CD4-positive, alpha-beta memory T cell (primary cell): ENCODE measurements around the gene NFATC1. TPM values are rescaled to one million over a fixed set of nuclear protein-coding genes. Genes with fewer than 3 reads are reported as not detected.

Experiments
- CTCF ChIA-PET: fragments of 350-600 bp; sonication (Branson Sonifier 250); formaldehyde crosslinking; loops from one replicate; lab custom pipeline; 2021; ENCODE audit warnings: inconsistent platforms; ENCODE audit not compliant: partially characterized antibody; lab: Charles Lee
- POLR2A ChIA-PET: fragments of 350-600 bp; sonication (Branson Sonifier 250); formaldehyde crosslinking; loops from one replicate; lab custom pipeline; 2021; ENCODE audit not compliant: partially characterized antibody; lab: Charles Lee
- DNase-seq, 5 donors: peaks; one replicate each; pipeline versions ENCODE4 v3.0.0 to v3.0.0-alpha.2; 2020 to 2022; ENCODE audit warnings: mixed read lengths in 1 of 5
- H3K27ac ChIP-seq: one replicate; pipeline ENCODE4 v1.7.0; 2013; ENCODE audit warnings: low read depth, low read length
- H3K27me3 ChIP-seq: 2 replicates; pipeline ENCODE4 v1.7.0; 2013; ENCODE audit warnings: mild to moderate bottlenecking, low read length, moderate library complexity; ENCODE audit not compliant: insufficient read depth
- H3K36me3 ChIP-seq: 2 replicates; pipeline ENCODE4 v1.7.0; 2013; ENCODE audit warnings: mild to moderate bottlenecking, low read length, moderate library complexity; ENCODE audit not compliant: insufficient read depth
- H3K4me1 ChIP-seq: 2 replicates; pipeline ENCODE4 v1.7.0; 2013; ENCODE audit warnings: mild to moderate bottlenecking, low read length, moderate library complexity; ENCODE audit not compliant: insufficient read depth
- H3K4me3 ChIP-seq, 2 donors: one replicate each; pipeline ENCODE4 v1.7.0; 2013; ENCODE audit warnings: low read length in 2 of 2, mild to moderate bottlenecking in 1 of 2
- H3K9me3 ChIP-seq, 2 donors: one replicate each; pipeline ENCODE4 v1.7.0; 2013; ENCODE audit warnings: low read length in 2 of 2, control low read depth in 1 of 2; ENCODE audit not compliant: control insufficient read depth in 1 of 2
- H3K27ac Mint-ChIP-seq, 7 donors: one replicate each; pipeline ENCODE4 v1.8.0; 2020 to 2021; ENCODE audit warnings: mixed read lengths in 7 of 7, mild to moderate bottlenecking in 6 of 7, inconsistent platforms in 3 of 7, moderate library complexity in 3 of 7
- H3K27me3 Mint-ChIP-seq, 2 donors: one replicate each; pipeline ENCODE4 v1.8.0; 2020 to 2021; ENCODE audit warnings: mixed read lengths in 2 of 2
- H3K36me3 Mint-ChIP-seq, 2 donors: one replicate each; pipeline ENCODE4 v1.8.0; 2020 to 2021; ENCODE audit warnings: mixed read lengths in 2 of 2, inconsistent platforms in 1 of 2, mild to moderate bottlenecking in 1 of 2
- H3K4me1 Mint-ChIP-seq, 4 donors: one replicate each; pipeline ENCODE4 v1.8.0; 2020 to 2021; ENCODE audit warnings: mixed read lengths in 4 of 4, mild to moderate bottlenecking in 1 of 4
- H3K4me3 Mint-ChIP-seq, 8 donors: one replicate each; pipeline ENCODE4 v1.8.0; 2020 to 2021; ENCODE audit warnings: mixed read lengths in 8 of 8, mild to moderate bottlenecking in 7 of 8, moderate library complexity in 6 of 8, inconsistent platforms in 3 of 8
- H3K9me3 Mint-ChIP-seq, 8 donors: one replicate each; pipeline ENCODE4 v1.8.0; 2020 to 2021; ENCODE audit warnings: mixed read lengths in 8 of 8, mild to moderate bottlenecking in 5 of 8, inconsistent platforms in 3 of 8, moderate library complexity in 1 of 8
- intact Hi-C: fragments of 100-400 bp; cut with micrococcal nuclease; formaldehyde crosslinking; loops from one replicate; pipeline ENCODE4 v1.15.1; 2023
- polyA plus RNA-seq, 2 donors: library from polyadenylated mRNA; unstranded; fragments of 300-500 nt; fragmentation: Illumina TruSeq; gene quantifications; one replicate each; pipeline ENCODE4 v1.2.3, GENCODE V29; 2021
- total RNA-seq, 2 experiments: library from RNA; stranded (reverse); gene quantifications; one replicate each; pipeline ENCODE4 v1.2.3, GENCODE V29; 2021

Gene NFATC1
- total and polyA plus RNA-seq, 4 experiments from 2014 or later: 15.3 to 69.6 (median 54.9) TPM

DNA sequence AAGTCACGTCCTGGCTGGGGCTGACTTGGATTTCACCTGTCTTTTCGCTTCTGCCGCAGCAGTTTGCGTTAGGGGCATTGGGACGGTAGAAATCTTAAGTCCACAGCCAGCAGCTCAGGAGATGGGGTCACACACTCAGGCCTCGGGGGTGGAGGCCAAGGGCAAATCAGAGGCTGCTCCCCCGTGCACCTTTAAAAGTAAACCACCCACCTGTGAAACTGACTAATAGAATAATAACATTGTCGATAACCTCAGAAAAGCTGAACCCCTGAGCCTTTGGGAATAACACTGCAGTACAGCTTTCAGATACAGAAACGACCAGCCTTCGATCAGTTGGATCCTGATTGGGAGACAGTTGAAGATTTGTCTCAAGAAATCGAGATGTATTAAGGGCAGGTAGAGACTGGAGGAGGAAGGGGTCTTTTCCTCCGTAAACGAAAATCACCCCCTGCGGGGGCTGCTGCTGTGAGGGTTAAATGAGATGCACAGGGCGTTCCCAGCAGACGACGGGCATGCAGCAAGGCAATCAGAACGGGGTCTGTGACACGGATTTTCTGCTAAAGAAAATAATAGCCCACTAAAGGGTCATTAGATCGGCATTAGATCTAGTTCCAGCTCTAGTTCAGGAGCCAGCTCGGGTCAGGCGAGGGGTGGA, 16.4 kb upstream of the NFATC1 start:
- no peak for DNase-seq
- Mint-ChIP-seq H3K27ac (peak overlapping the region; percentile 22 to 88 (median 68)), H3K27me3 (no peaks in the 10 kb centered on the region), H3K36me3 (peaks cover 4 to 27% of the 10 kb centered on the region in 2 donors), H3K4me3 (peak overlapping the region in 1 of 8 donors; percentile 4), H3K4me1 (peaks cover 6 to 10% (median 8%) of the 10 kb centered on the region in 4 donors), H3K9me3 (no peaks in the 10 kb centered on the region)
- Histone ChIP-seq H3K9me3 (no peaks in the 10 kb centered on the region), H3K36me3 (peaks cover 5% of the 10 kb centered on the region), H3K27me3 (no peaks in the 10 kb centered on the region), H3K4me1 (peaks cover 7% of the 10 kb centered on the region), H3K4me3 (no peak overlapping the region), H3K27ac (no peak overlapping the region)
- intact Hi-C loops: loop anchor here (1.0 to 5.0 kb wide), 4 partner anchors 149 to 608 kb away; partner anchors contain the start of genes CTDP1 and TXNL4A
- ChIA-PET POLR2A (interaction anchor here (1.0 to 2.8 kb wide), 3 partner anchors 14 to 146 kb away, joined by 3 to 10 read pairs (median 5); no protein-coding TSS in a partner anchor), CTCF (interaction anchor here (0.6 to 8.9 kb wide), 22 partner anchors 11 to 772 kb away, joined by 3 to 140 read pairs (median 7); no protein-coding TSS in a partner anchor)

DNA sequence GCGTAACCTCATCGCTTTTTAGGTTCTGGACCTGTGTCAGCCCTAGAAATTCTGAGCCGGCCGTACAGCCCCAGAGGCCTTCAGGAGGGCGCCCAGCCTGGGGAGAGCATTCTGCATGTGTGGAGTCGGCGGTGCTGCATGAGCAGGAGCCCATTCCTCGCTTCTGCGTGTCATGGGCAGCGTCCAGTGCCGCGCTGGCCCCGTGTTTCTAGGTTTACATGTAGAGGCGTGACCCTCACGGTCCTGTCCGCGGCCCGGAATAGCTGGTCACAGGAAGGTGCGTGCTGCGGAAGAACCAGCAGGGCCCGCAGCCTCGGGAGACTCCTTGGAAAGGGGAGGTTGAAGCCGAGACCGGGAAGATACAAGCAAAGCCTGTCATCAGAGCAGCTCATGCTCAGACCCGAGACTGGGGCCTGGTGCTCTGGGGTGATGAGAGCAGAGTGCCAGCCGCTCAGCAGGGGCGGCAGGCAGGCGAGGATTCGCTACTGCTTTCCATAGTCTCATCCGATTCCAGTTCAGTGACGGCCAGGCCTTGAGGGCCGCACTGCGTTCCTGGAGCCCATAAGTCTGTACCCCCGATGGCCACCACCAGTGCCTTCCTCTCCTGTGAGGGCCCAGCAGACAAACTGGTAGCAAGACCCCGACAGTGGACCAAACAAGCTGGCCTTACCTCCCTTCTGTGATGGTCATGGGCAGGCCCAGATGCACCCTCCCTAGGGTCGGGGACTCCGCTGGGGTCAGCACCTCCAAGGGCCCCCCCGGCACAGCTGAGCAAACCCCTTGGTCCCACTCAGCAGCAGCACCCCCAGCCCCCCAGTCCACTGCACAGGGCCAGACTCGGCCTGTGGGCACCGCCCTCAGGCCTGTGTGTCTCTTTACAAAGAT, 15.6 kb upstream of the NFATC1 start:
- POLR2A ChIA-PET: interaction anchor here (1.0 to 2.8 kb wide), 7 partner anchors 13 to 149 kb away, joined by 3 to 13 read pairs (median 8); no protein-coding TSS in a partner anchor
- H3K36me3 Mint-ChIP-seq: peaks cover 4 to 21% of the 10 kb centered on the region in 2 donors
- CTCF ChIA-PET: interaction anchor here (0.6 to 8.9 kb wide), 31 partner anchors 11 to 771 kb away, joined by 3 to 140 read pairs (median 5); no protein-coding TSS in a partner anchor
- intact Hi-C loops: loop anchor here (1.0 to 5.0 kb wide), 5 partner anchors 15 to 607 kb away; partner anchors contain the start of genes CTDP1, NFATC1 and TXNL4A
- Histone ChIP-seq H3K4me3 (no peak overlapping the region), H3K4me1 (peaks cover 7% of the 10 kb centered on the region), H3K9me3 (no peaks in the 10 kb centered on the region), H3K27ac (no peak overlapping the region), H3K36me3 (peaks cover 5% of the 10 kb centered on the region), H3K27me3 (no peaks in the 10 kb centered on the region)
- peaks cover 6 to 10% (median 8%) of the 10 kb centered on the region in 4 donors for H3K4me1 Mint-ChIP-seq
- H3K9me3 Mint-ChIP-seq: no peaks in the 10 kb centered on the region
- H3K4me3 Mint-ChIP-seq: no peak overlapping the region
- H3K27me3 Mint-ChIP-seq: no peaks in the 10 kb centered on the region
- no peak for DNase-seq
- H3K27ac Mint-ChIP-seq: peak overlapping the region in 1 of 7 donors; percentile 17

DNA sequence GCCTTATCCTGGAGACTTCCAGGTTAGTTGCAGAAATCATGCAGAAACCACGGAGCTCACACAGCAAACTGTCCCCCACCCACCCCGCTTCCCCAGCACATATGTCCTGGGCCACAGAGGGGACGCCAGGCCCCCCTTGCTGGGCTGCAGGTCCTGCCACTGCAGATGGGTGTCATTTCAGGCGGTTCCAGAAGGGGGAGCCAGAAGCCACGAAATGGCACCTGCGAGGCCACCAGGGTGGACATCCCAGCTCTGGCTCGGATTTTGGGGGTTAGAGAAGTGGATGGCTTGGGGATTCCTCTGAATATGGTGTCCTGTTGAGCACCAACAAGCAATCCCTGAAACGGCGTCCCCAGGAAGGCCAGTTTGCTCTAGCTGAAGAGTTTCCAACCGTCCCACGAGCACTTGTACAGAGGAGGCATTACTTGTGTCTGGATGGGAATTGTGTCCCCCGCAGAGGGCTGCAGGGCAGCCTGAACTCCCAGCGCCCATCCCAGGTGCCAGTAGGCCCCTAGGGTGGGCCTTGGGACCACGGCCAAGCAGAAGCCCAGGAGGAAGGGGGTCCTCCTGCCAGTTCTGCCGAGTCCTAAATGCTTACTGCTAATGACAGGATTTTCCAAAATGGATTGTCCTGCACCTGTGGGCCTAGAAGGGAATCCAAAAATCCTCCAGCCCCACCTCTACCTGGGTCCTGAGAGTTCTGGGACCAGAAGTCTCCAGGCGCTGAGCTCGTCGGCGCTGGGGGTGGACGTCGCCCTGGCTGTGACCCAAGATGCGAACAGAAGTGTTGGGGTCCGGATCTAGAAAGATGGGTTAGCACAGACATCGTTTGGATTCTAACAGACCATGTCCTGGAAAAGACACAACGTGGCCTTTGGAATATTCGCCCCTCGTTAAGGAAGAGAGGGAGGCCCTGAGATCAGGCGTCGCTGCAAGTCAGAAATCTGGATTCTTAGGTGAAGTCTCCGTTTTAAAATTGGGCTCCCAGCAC, 14.6 kb upstream of the NFATC1 start:
- intact Hi-C loops: loop anchor here (2.0 kb wide), 1 partner anchor 14 kb away; the partner anchor contains the start of gene NFATC1
- Mint-ChIP-seq H3K4me1 (peaks cover 6 to 10% (median 8%) of the 10 kb centered on the region in 4 donors), H3K36me3 (peaks cover 4 to 16% of the 10 kb centered on the region in 2 donors), H3K27ac (peak overlapping the region in 2 of 7 donors; percentile 37 to 78), H3K9me3 (no peaks in the 10 kb centered on the region), H3K4me3 (no peak overlapping the region), H3K27me3 (no peaks in the 10 kb centered on the region)
- ChIA-PET POLR2A (interaction anchor here (1.2 to 2.8 kb wide), 5 partner anchors 12 to 148 kb away, joined by 3 to 13 read pairs (median 8); no protein-coding TSS in a partner anchor), CTCF (interaction anchor here (0.8 to 8.9 kb wide), 23 partner anchors 10 to 272 kb away, joined by 3 to 140 read pairs (median 7); no protein-coding TSS in a partner anchor)
- Histone ChIP-seq H3K4me3 (no peak overlapping the region), H3K27ac (no peak overlapping the region), H3K4me1 (peaks cover 7% of the 10 kb centered on the region), H3K27me3 (no peaks in the 10 kb centered on the region), H3K36me3 (peaks cover 5% of the 10 kb centered on the region), H3K9me3 (no peaks in the 10 kb centered on the region)
- peak; percentile 54 to 68 (median 63) for DNase-seq

GRCh38 chr18:79381811-79382311, 13.9 kb upstream of the NFATC1 start:
- no peak overlapping the region for H3K27ac ChIP-seq
- Mint-ChIP-seq H3K4me1 (peaks cover 6 to 10% (median 8%) of the 10 kb centered on the region in 4 donors), H3K27ac (no peak overlapping the region), H3K36me3 (peaks cover 4 to 14% of the 10 kb centered on the region in 2 donors), H3K27me3 (no peaks in the 10 kb centered on the region), H3K9me3 (no peaks in the 10 kb centered on the region), H3K4me3 (no peak overlapping the region)
- ChIA-PET POLR2A (interaction anchor here (1.0 to 2.0 kb wide), 3 partner anchors 9 to 147 kb away, joined by 3 to 8 read pairs (median 8); no protein-coding TSS in a partner anchor), CTCF (interaction anchor here (1.3 to 8.9 kb wide), 11 partner anchors 10 to 263 kb away, joined by 3 to 140 read pairs (median 10); no protein-coding TSS in a partner anchor)
- DNase-seq: no peak
- peaks cover 7% of the 10 kb centered on the region for H3K4me1 ChIP-seq
- intact Hi-C loops: loop anchor here (2.0 kb wide), 1 partner anchor 13 kb away; the partner anchor contains the start of gene NFATC1
- no peaks in the 10 kb centered on the region for H3K27me3 ChIP-seq
- no peaks in the 10 kb centered on the region for H3K9me3 ChIP-seq
- H3K4me3 ChIP-seq: no peak overlapping the region
- H3K36me3 ChIP-seq: peaks cover 5% of the 10 kb centered on the region

DNA sequence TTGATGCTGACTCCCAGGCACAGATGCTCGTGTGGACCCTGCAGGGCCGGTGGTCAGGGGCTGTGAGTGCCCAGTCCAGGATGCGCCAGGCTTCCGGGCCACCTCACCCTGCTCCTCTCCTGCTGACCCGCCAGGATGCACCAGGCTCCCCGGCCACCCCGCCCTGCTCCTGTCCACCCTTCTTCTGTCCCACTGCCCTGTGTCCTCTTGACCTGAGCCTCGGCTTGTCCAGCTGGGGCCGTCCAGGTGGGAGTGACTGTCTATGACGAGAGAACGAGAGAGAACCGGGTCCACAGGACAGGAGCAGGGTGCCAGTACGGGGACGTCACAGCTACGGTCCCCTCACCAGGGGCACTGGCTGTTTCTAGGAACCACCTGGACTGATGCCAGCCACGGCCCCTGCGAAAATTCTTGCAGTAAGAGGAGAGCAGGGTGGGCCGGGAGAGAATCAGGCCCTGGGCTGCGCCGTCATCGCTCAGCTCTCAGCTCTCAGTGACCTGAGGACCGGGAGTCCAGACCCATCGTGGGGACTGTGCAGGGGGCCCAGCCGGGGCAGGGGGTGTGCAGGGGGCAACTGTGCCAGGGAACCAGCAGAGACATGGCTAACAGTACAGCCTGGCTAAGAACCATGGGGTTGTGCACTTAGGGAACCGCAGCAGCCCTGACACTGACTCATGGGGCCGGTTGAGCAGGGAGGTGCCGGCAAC, 12.9 kb upstream of the NFATC1 start:
- POLR2A ChIA-PET: interaction anchor here (1.0 to 2.0 kb wide), 3 partner anchors 8 to 143 kb away, joined by 3 to 5 read pairs (median 4); no protein-coding TSS in a partner anchor
- DNase-seq: no peak
- peaks cover 7 to 10% (median 8%) of the 10 kb centered on the region in 4 donors for H3K4me1 Mint-ChIP-seq
- no peak overlapping the region for H3K27ac Mint-ChIP-seq
- no peaks in the 10 kb centered on the region for H3K27me3 Mint-ChIP-seq
- Histone ChIP-seq H3K4me3 (no peak overlapping the region), H3K36me3 (no peaks in the 10 kb centered on the region), H3K4me1 (peaks cover 7% of the 10 kb centered on the region), H3K27ac (no peak overlapping the region), H3K9me3 (no peaks in the 10 kb centered on the region), H3K27me3 (no peaks in the 10 kb centered on the region)
- no peaks in the 10 kb centered on the region for H3K9me3 Mint-ChIP-seq
- intact Hi-C loops: no loop called here
- peaks cover 4 to 9% of the 10 kb centered on the region in 2 donors for H3K36me3 Mint-ChIP-seq
- no peak overlapping the region for H3K4me3 Mint-ChIP-seq
- CTCF ChIA-PET: interaction anchor here (1.5 to 8.9 kb wide), 7 partner anchors 9 to 262 kb away, joined by 3 to 140 read pairs (median 32); no protein-coding TSS in a partner anchor
